Vagina (tissue), 2 donors: Measurements from ENCODE around the gene CARD14.

ENCODE experiments used
- CTCF ChIP-seq, 3 experiments: fragments of 450-650 bp in 2 of 3; fragments of 200-600 bp in 1 of 3; sonication (generic) in 1 of 3; IDR thresholded peaks; one replicate each; pipeline ENCODE4 v1.5.1; 2017 to 2019; ENCODE audit warnings: antibody characterized with exemption in 3 of 3, mild to moderate bottlenecking in 2 of 3, moderate library complexity in 2 of 3
- POLR2A ChIP-seq, 2 donors: fragments of 450-650 bp; IDR thresholded peaks; one replicate each; pipeline ENCODE4 v1.6.1; 2017; ENCODE audit warnings: antibody characterized with exemption in 2 of 2, mild to moderate bottlenecking in 2 of 2, moderate library complexity in 2 of 2
- POLR2AphosphoS5 ChIP-seq, 2 donors: sonication (generic); formaldehyde crosslinking; IDR thresholded peaks; one replicate each; pipeline ENCODE4 v1.9.0; 2017; ENCODE audit warnings: antibody characterized with exemption in 2 of 2, mild to moderate bottlenecking in 2 of 2, low read depth in 1 of 2; ENCODE audit not compliant: insufficient read depth in 1 of 2

- TF ChIP-seq POLR2AphosphoS5 (IDR thresholded peaks at IDR 0.05; ENCODE audit: insufficient read depth in 1 of 2, low read depth in 1 of 2): no peak
- no peak for TF ChIP-seq CTCF (IDR thresholded peaks at IDR 0.05)
- TF ChIP-seq POLR2A (IDR thresholded peaks at IDR 0.05): no peak
Measured at GRCh38 chr17:80208050-80208449, 38.2 kb downstream of the CARD14 start.
